Kasumi-1 (cell line): Measurements from ENCODE around the gene RTF1.
"Not testable (repeated sequence)": the region's sequence is repeated elsewhere in the genome, so short reads cannot be mapped to it uniquely, and the experiment has no call there.

ENCODE experiments used
- DNase-seq, 2 experiments: peaks; one replicate each; lab custom pipeline; 2025; lab: John Stamatoyannopoulos, UW

The RTF1 gene

GRCh38 chr15:41416742-41417417 lies at the start of gene RTF1:
Gene RTF1, plus strand, starts transcription at chr15:41417095. Its CDS starts 21 bp downstream, at chr15:41417116.
- DNase-seq: peak; percentile 40 to 51

- no peak for DNase-seq
Measured at GRCh38 chr15:41367418-41367817, 49.5 kb upstream of the RTF1 start.

- DNase-seq: no peak
Measured at GRCh38 chr15:41377978-41378377, 38.9 kb upstream of the RTF1 start.

GRCh38 chr15:41383974-41384749 lies 32.7 kb upstream of the RTF1 start:
- DNase-seq: not testable (repeated sequence)

GRCh38 chr15:41387646-41388045 lies 29.2 kb upstream of the RTF1 start:
- DNase-seq: no peak

- no peak for DNase-seq
Measured at GRCh38 chr15:41392659-41393058, 24.2 kb upstream of the RTF1 start.

- DNase-seq: no peak
Measured at GRCh38 chr15:41394924-41395323, 22.0 kb upstream of the RTF1 start.

- DNase-seq: no peak
Measured at GRCh38 chr15:41396111-41396510, 20.8 kb upstream of the RTF1 start.

- no peak for DNase-seq
Measured at GRCh38 chr15:41401904-41402267, 15.0 kb upstream of the RTF1 start.

GRCh38 chr15:41407341-41407740 lies 9.6 kb upstream of the RTF1 start:
- no peak for DNase-seq

- no peak for DNase-seq
Measured at GRCh38 chr15:41408234-41408641, 8.7 kb upstream of the RTF1 start.

- DNase-seq: no peak
Measured at GRCh38 chr15:41411031-41411430, 5.9 kb upstream of the RTF1 start.

- DNase-seq: no peak
Measured at GRCh38 chr15:41411441-41411840, 5.5 kb upstream of the RTF1 start.

GRCh38 chr15:41416128-41416741 lies 660 bp upstream of the RTF1 start:
- no peak for DNase-seq

GRCh38 chr15:41417418-41418195 lies 712 bp downstream of the RTF1 start:
- DNase-seq: peak in 1 of 2 experiments; percentile 9

GRCh38 chr15:41423979-41424659 lies 7.2 kb downstream of the RTF1 start:
- no peak for DNase-seq

GRCh38 chr15:41424809-41425208 lies 7.9 kb downstream of the RTF1 start:
- peak in 1 of 2 experiments; percentile 5 for DNase-seq

- not testable (repeated sequence) for DNase-seq
Measured at GRCh38 chr15:41425907-41426306, 9.0 kb downstream of the RTF1 start.

- no peak for DNase-seq
Measured at GRCh38 chr15:41429003-41429890, 12.4 kb downstream of the RTF1 start.

- no peak for DNase-seq
Measured at GRCh38 chr15:41435037-41435786, 18.3 kb downstream of the RTF1 start.
